GM12873 (cell line): ENCODE measurements around the gene RPS2.

Experiments
- CTCF ChIP-seq: IDR thresholded peaks from 2 replicates; pipeline ENCODE4 v1.5.1; 2012; ENCODE audit warnings: low read depth, mild to moderate bottlenecking, moderate library complexity, low read length, control low read depth; ENCODE audit not compliant: insufficient read depth; ENCODE audit errors: missing control alignments

The RPS2 gene

GRCh38 chr16:1929105-1929504 is 35.5 kb downstream of the RPS2 start:
- no peak for TF ChIP-seq CTCF

- TF ChIP-seq CTCF: no peak
These were observed 38.4 kb downstream of the RPS2 start for GRCh38 chr16:1926271-1926670.

- no peak for TF ChIP-seq CTCF
These were observed 40.5 kb downstream of the RPS2 start for GRCh38 chr16:1924095-1924494.

- peak; percentile 48 for TF ChIP-seq CTCF
These were observed 41.2 kb downstream of the RPS2 start for GRCh38 chr16:1923299-1924034.

- no peak for TF ChIP-seq CTCF
These were observed 42.3 kb downstream of the RPS2 start for GRCh38 chr16:1922357-1922756.

- TF ChIP-seq CTCF: no peak
These were observed 43.9 kb downstream of the RPS2 start for GRCh38 chr16:1920727-1921171.

GRCh38 chr16:1919327-1919998 is 45.2 kb downstream of the RPS2 start:
- no peak for TF ChIP-seq CTCF
